ENCODE measurements around the gene PRSS56.

The PRSS56 gene

GRCh38 chr2:232533944-232534710, 13.9 kb downstream of the PRSS56 start:
- H3K27me3 ChIP-seq (replicated peaks) = no peaks in the 10 kb centered on the region
- TF ChIP-seq CTCF (IDR thresholded peaks at IDR 0.05; ENCODE audit: low read depth, low read length, missing control alignments) = no peak
- in situ Hi-C loops (cut with HindIII; ENCODE audit: low pct_ligation_motif_present, low sequenced_read_pairs) = no loop called here
- no peak overlapping the region for H3K27ac ChIP-seq
- peak; percentile 27 for DNase-seq
- no peaks in the 10 kb centered on the region for H3K36me3 ChIP-seq (replicated peaks)
- H3K4me3 ChIP-seq (ENCODE audit: low read depth, low read length) = no peak overlapping the region

GRCh38 chr2:232534940-232535651, 14.9 kb downstream of the PRSS56 start:
- H3K27ac ChIP-seq = no peak overlapping the region
- no peak for TF ChIP-seq CTCF (IDR thresholded peaks at IDR 0.05; ENCODE audit: low read depth, low read length, missing control alignments)
- in situ Hi-C loops (cut with HindIII; ENCODE audit: low pct_ligation_motif_present, low sequenced_read_pairs) = no loop called here
- no peak for DNase-seq
- H3K4me3 ChIP-seq (ENCODE audit: low read depth, low read length) = no peak overlapping the region
- no peaks in the 10 kb centered on the region for H3K27me3 ChIP-seq (replicated peaks)
- H3K36me3 ChIP-seq (replicated peaks) = no peaks in the 10 kb centered on the region

- in situ Hi-C loops (cut with HindIII; ENCODE audit: low pct_ligation_motif_present, low sequenced_read_pairs) = no loop called here
These were observed 15.8 kb downstream of the PRSS56 start for GRCh38 chr2:232535761-232536530.

GRCh38 chr2:232537079-232537478, 16.9 kb downstream of the PRSS56 start:
- no peaks in the 10 kb centered on the region for H3K27me3 ChIP-seq (replicated peaks)
- DNase-seq = no peak
- H3K36me3 ChIP-seq (replicated peaks) = no peaks in the 10 kb centered on the region
- H3K4me3 ChIP-seq (ENCODE audit: low read depth, low read length) = no peak overlapping the region
- H3K27ac ChIP-seq = no peak overlapping the region
- peak; percentile 59 for TF ChIP-seq CTCF (IDR thresholded peaks at IDR 0.05; ENCODE audit: low read depth, low read length, missing control alignments)
- in situ Hi-C loops (cut with HindIII; ENCODE audit: low pct_ligation_motif_present, low sequenced_read_pairs) = no loop called here

More at GRCh38 chr2:232535761-232536530, 15.8 kb downstream of the PRSS56 start:
- TF ChIP-seq CTCF (IDR thresholded peaks at IDR 0.05; ENCODE audit: low read depth, low read length, missing control alignments) = no peak
- H3K4me3 ChIP-seq (ENCODE audit: low read depth, low read length) = no peak overlapping the region
- no peaks in the 10 kb centered on the region for H3K36me3 ChIP-seq (replicated peaks)
- no peak overlapping the region for H3K27ac ChIP-seq
- no peak for DNase-seq
- H3K27me3 ChIP-seq (replicated peaks) = no peaks in the 10 kb centered on the region

GRCh38 chr2:232537499-232537898, 17.3 kb downstream of the PRSS56 start:
- in situ Hi-C loops (cut with HindIII; ENCODE audit: low pct_ligation_motif_present, low sequenced_read_pairs) = no loop called here

More at GRCh38 chr2:232537499-232537898, 17.3 kb downstream of the PRSS56 start:
- Histone ChIP-seq H3K36me3 (replicated peaks) (no peaks in the 10 kb centered on the region), H3K4me3 (ENCODE audit: low read depth, low read length) (no peak overlapping the region), H3K27me3 (replicated peaks) (no peaks in the 10 kb centered on the region), H3K27ac (no peak overlapping the region)
- no peak for DNase-seq
- no peak for TF ChIP-seq CTCF (IDR thresholded peaks at IDR 0.05; ENCODE audit: low read depth, low read length, missing control alignments)
